H1 (cell line): Measurements from ENCODE around the gene KLHL29. TPM values are rescaled to one million over a fixed set of nuclear protein-coding genes. Genes with fewer than 3 reads are reported as not detected.

Source experiments
- CTCF ChIA-PET: fragments of 300-600 bp; sonication (Branson Sonifier 250); formaldehyde crosslinking; loops from one replicate; lab custom pipeline; 2021; ENCODE audit not compliant: partially characterized antibody; lab: Charles Lee
- POLR2A ChIA-PET: fragments of 300-600 bp; sonication (Branson Sonifier 250); formaldehyde crosslinking; loops from one replicate; lab custom pipeline; 2021; ENCODE audit warnings: inconsistent platforms; ENCODE audit not compliant: partially characterized antibody; lab: Charles Lee
- DNase-seq, 2 experiments: peaks; one replicate each; pipeline versions ENCODE4 v3.0.0 to v3.0.0-alpha.2; 2010 to 2022; ENCODE audit warnings: low spot score in 2 of 2, low read depth in 1 of 2, mixed read lengths in 1 of 2
- FAIRE-seq: peaks from 2 replicates; lab custom pipeline; 2011; peaks lifted over from hg19 to GRCh38; lab: Jason Lieb, UNC
- H2AFZ ChIP-seq: 2 replicates; pipeline ENCODE4 v1.8.1; 2012; ENCODE audit warnings: low read length, inconsistent platforms
- H2AK5ac ChIP-seq: 2 replicates; pipeline ENCODE4 v1.6.1; 2013; ENCODE audit warnings: low read depth, low read length
- H2BK120ac ChIP-seq: replicated peaks from 2 replicates; pipeline ENCODE3; 2013; ENCODE audit warnings: low read depth, low read length, inconsistent platforms
- H2BK12ac ChIP-seq: 2 replicates; pipeline ENCODE4 v1.6.1; 2013; ENCODE audit warnings: low read depth, low read length
- H2BK15ac ChIP-seq: 2 replicates; pipeline ENCODE4 v1.6.1; 2013; ENCODE audit warnings: low read length
- H2BK20ac ChIP-seq: 2 replicates; pipeline ENCODE4 v1.6.1; 2013; ENCODE audit warnings: low read length
- H2BK5ac ChIP-seq: 2 replicates; pipeline ENCODE4 v1.6.1; 2013; ENCODE audit warnings: low read depth, low read length
- H3K14ac ChIP-seq: 2 replicates; pipeline ENCODE4 v1.6.1; 2013; ENCODE audit warnings: inconsistent platforms; ENCODE audit not compliant: insufficient read length
- H3K18ac ChIP-seq: 2 replicates; pipeline ENCODE4 v1.6.1; 2013; ENCODE audit warnings: low read length; ENCODE audit errors: extremely low read depth
- H3K23ac ChIP-seq: 2 replicates; pipeline ENCODE4 v1.6.1; 2013; ENCODE audit warnings: inconsistent platforms; ENCODE audit not compliant: insufficient read length
- H3K23me2 ChIP-seq: 2 replicates; pipeline ENCODE4 v1.6.1; 2013; ENCODE audit warnings: low read depth, low read length
- H3K27ac ChIP-seq: 2 replicates; pipeline ENCODE4 v1.6.1; 2011; ENCODE audit warnings: low read depth, low read length, inconsistent platforms
- H3K27me3 ChIP-seq, 4 experiments: replicated peaks in 1 of 4; 1 replicate in 1 of 4; 2 replicates in 3 of 4; pipeline versions ENCODE4 v1.6.1 to v1.8.1; 2011 to 2013; ENCODE audit warnings: low read length in 3 of 4, mild to moderate bottlenecking in 3 of 4, inconsistent platforms in 2 of 4, mixed read lengths in 2 of 4, moderate library complexity in 1 of 4; ENCODE audit not compliant: control insufficient read depth in 3 of 4, insufficient read depth in 3 of 4; ENCODE audit errors: extremely low read depth in 1 of 4
- H3K36me3 ChIP-seq, 4 experiments: 2 replicates each; pipeline versions ENCODE4 v1.6.1 to v1.8.1; 2011 to 2013; ENCODE audit warnings: mild to moderate bottlenecking in 4 of 4, low read length in 3 of 4, moderate library complexity in 2 of 4, control low read depth in 1 of 4, inconsistent platforms in 1 of 4; ENCODE audit not compliant: insufficient read depth in 4 of 4, control insufficient read depth in 2 of 4
- H3K4ac ChIP-seq: replicated peaks from 2 replicates; pipeline ENCODE3; 2013; ENCODE audit warnings: low read length, low read depth, mixed read lengths, inconsistent platforms; ENCODE audit not compliant: insufficient read length
- H3K4me1 ChIP-seq, 4 experiments: replicated peaks in 1 of 4; 1 replicate in 1 of 4; 2 replicates in 3 of 4; pipeline versions ENCODE4 v1.6.1 to v1.8.1; 2011 to 2013; ENCODE audit warnings: low read length in 3 of 4, inconsistent platforms in 2 of 4, mixed read lengths in 1 of 4; ENCODE audit not compliant: insufficient read depth in 4 of 4, control insufficient read depth in 3 of 4
- H3K4me2 ChIP-seq, 2 experiments: 2 replicates each; pipeline versions ENCODE4 v1.6.1 to v1.8.1; 2011 to 2013; ENCODE audit warnings: low read depth in 2 of 2, low read length in 2 of 2, control low read depth in 1 of 2, inconsistent platforms in 1 of 2, mild to moderate bottlenecking in 1 of 2; ENCODE audit not compliant: insufficient read depth in 1 of 2
- H3K4me3 ChIP-seq, 4 experiments: fragments of 200-600, 300-600 bp in 1 of 4; sonication (generic), shearing (Covaris generic), sonication (Bioruptor Twin) in 1 of 4; 2 replicates each; pipeline versions ENCODE4 v1.5.1 to v1.8.1; 2011 to 2016; ENCODE audit warnings: low read length in 4 of 4, low read depth in 3 of 4, control low read depth in 2 of 4, inconsistent platforms in 2 of 4, mild to moderate bottlenecking in 2 of 4, mixed read lengths in 1 of 4, moderate library complexity in 1 of 4; ENCODE audit not compliant: insufficient read depth in 2 of 4; ENCODE audit errors: extremely low read depth in 1 of 4
- H3K56ac ChIP-seq: replicated peaks from 2 replicates; pipeline ENCODE3; 2013; ENCODE audit warnings: low read depth, mild to moderate bottlenecking, mixed read lengths, low read length, inconsistent platforms; ENCODE audit not compliant: insufficient read length
- H3K79me1 ChIP-seq: 2 replicates; pipeline ENCODE4 v1.6.1; 2013; ENCODE audit warnings: low read depth, low read length, control low read depth
- H3K79me2 ChIP-seq, 2 experiments: 2 replicates each; pipeline versions ENCODE4 v1.6.1 to v1.8.1; 2012 to 2013; ENCODE audit warnings: low read length in 2 of 2, mild to moderate bottlenecking in 2 of 2, inconsistent platforms in 1 of 2; ENCODE audit not compliant: insufficient read depth in 2 of 2, control insufficient read depth in 1 of 2
- H3K9ac ChIP-seq, 4 experiments: replicated peaks in 1 of 4; 1 replicate in 1 of 4; 2 replicates in 3 of 4; pipeline versions ENCODE4 v1.6.1 to v1.8.1; 2011 to 2013; ENCODE audit warnings: low read depth in 3 of 4, low read length in 3 of 4, control low read depth in 2 of 4, mild to moderate bottlenecking in 2 of 4, moderate library complexity in 2 of 4, inconsistent platforms in 1 of 4; ENCODE audit errors: extremely low read depth in 1 of 4
- H3K9me3 ChIP-seq, 2 experiments: 2 replicates each; pipeline versions ENCODE4 v1.6.1 to v1.8.1; 2012 to 2013; ENCODE audit warnings: mild to moderate bottlenecking in 2 of 2, moderate library complexity in 2 of 2, control low read depth in 1 of 2, inconsistent platforms in 1 of 2, low read depth in 1 of 2, low read length in 1 of 2, mixed read lengths in 1 of 2; ENCODE audit not compliant: insufficient read depth in 2 of 2
- H4K20me1 ChIP-seq, 2 experiments: replicated peaks in 1 of 2; 2 replicates each; pipeline versions ENCODE3 to v1.8.1; 2011 to 2013; ENCODE audit warnings: inconsistent platforms in 2 of 2, low read length in 2 of 2, mild to moderate bottlenecking in 1 of 2; ENCODE audit not compliant: insufficient read depth in 2 of 2, control insufficient read depth in 1 of 2
- H4K5ac ChIP-seq: 2 replicates; pipeline ENCODE4 v1.6.1; 2013; ENCODE audit warnings: low read length, low read depth, mixed read lengths, inconsistent platforms; ENCODE audit not compliant: insufficient read length
- H4K8ac ChIP-seq: 2 replicates; pipeline ENCODE4 v1.8.0; 2013; ENCODE audit warnings: mild to moderate bottlenecking, moderate library complexity, low read length, inconsistent platforms; ENCODE audit not compliant: insufficient read depth; ENCODE audit errors: extremely low read depth
- H4K91ac ChIP-seq: replicated peaks from 2 replicates; pipeline ENCODE3; 2013; ENCODE audit warnings: low read length, mixed read lengths, inconsistent platforms; ENCODE audit not compliant: insufficient read length
- CTCF ChIP-seq, 3 experiments: IDR thresholded peaks; 1 replicate in 2 of 3; 2 replicates in 1 of 3; pipeline versions ENCODE4 v1.5.1 to v1.6.1; 2011; ENCODE audit warnings: low read length in 3 of 3, mild to moderate bottlenecking in 3 of 3, inconsistent platforms in 2 of 3, low read depth in 1 of 3, moderate library complexity in 1 of 3; ENCODE audit not compliant: insufficient read depth in 1 of 3; ENCODE audit errors: control extremely low read depth in 1 of 3
- EP300 ChIP-seq, 2 experiments: IDR thresholded peaks; 1 replicate in 1 of 2; 2 replicates in 1 of 2; pipeline ENCODE4 v1.6.1; 2011 to 2012; ENCODE audit warnings: low read depth in 2 of 2, low read length in 2 of 2, mild to moderate bottlenecking in 2 of 2, borderline replicate concordance in 1 of 2, inconsistent platforms in 1 of 2, moderate library complexity in 1 of 2
- PHF8 ChIP-seq: fragments of 200-600 bp; sonication (generic); conservative IDR thresholded peaks from 2 replicates; pipeline ENCODE4 v1.7.1; 2012; ENCODE audit warnings: low read depth, mild to moderate bottlenecking, inconsistent platforms, low read length, moderate library complexity
- WGBS, 2 experiments: shearing (Covaris generic) in 1 of 2; methylation state at CpG; one replicate each; pipeline versions ENCODE4 v1.1.6 to v1.1.7; 2013 to 2015; ENCODE audit warnings: low lambda C conversion rate in 2 of 2, mixed read lengths in 2 of 2, inconsistent platforms in 1 of 2, low coverage in 1 of 2, missing lambda C conversion rate in 1 of 2; ENCODE audit not compliant: insufficient replicate concordance in 2 of 2, insufficient coverage in 1 of 2, insufficient read length in 1 of 2; ENCODE audit errors: extremely low coverage in 1 of 2, missing lambda C conversion rate in 1 of 2; 5-methylcytosine and 5-hydroxymethylcytosine counted together
- polyA plus RNA-seq, 7 experiments: library from polyadenylated mRNA; depleted of rRNA in 3 of 7; stranded (reverse) in 5 of 7; unstranded in 2 of 7; fragments of >200 nt in 5 of 7; fragments of 200-250 nt in 2 of 7; gene quantifications; 1 replicate in 5 of 7; 2 replicates in 1 of 7; 4 replicates in 1 of 7; pipeline versions ENCODE4 v1.2.1 to v1.2.3, GENCODE V29; 2011 to 2013; ENCODE audit warnings: missing spikeins in 2 of 7, mixed read lengths in 2 of 7
- total RNA-seq: library from RNA; stranded (reverse); fragmentation: NEBNext Ultra II Directional; extraction: Animal tissue kit (Norgen Biotek cat#: 25700); gene quantifications from 2 replicates; pipeline ENCODE4 v1.2.1, GENCODE V29; 2021

The KLHL29 gene
- total and polyA plus RNA-seq, 2 of the 8 experiments (the other 6 are each of a cell fraction or from before 2014, with no cell fraction given) = 1.1 to 4.7 TPM

GRCh38 chr2:23453432-23453831 is 68.5 kb downstream of the KLHL29 start:
- no peak overlapping the region for H3K27ac ChIP-seq
- H3K36me3 ChIP-seq = no peaks in the 10 kb centered on the region
- H3K23me2 ChIP-seq = no peaks in the 10 kb centered on the region
- H3K56ac ChIP-seq = no peak overlapping the region
- no peak overlapping the region for H3K18ac ChIP-seq
- no peak overlapping the region for H2AFZ ChIP-seq
- H2AK5ac ChIP-seq = no peak overlapping the region
- no peak overlapping the region for H3K23ac ChIP-seq
- H3K79me1 ChIP-seq = no peaks in the 10 kb centered on the region
- no peak overlapping the region for H2BK120ac ChIP-seq
- 75% methylated on average over 8 of the region's 8 CpGs; no CpG with 5 or more reads in 1 of the 2 experiments for WGBS, 2 experiments
- POLR2A ChIA-PET = no interaction called here
- no peak overlapping the region for H3K4ac ChIP-seq
- H4K91ac ChIP-seq = no peak overlapping the region
- CTCF ChIA-PET = interaction anchor here (1.1 to 7.0 kb wide), 3 partner anchors 7 to 140 kb away, joined by 4 to 42 read pairs (median 5); no protein-coding TSS in a partner anchor
- FAIRE-seq (no peak), DNase-seq (no peak)
- no peaks in the 10 kb centered on the region for H3K9me3 ChIP-seq
- H3K4me2 ChIP-seq = no peak overlapping the region
- no peak overlapping the region for H4K8ac ChIP-seq
- no peak overlapping the region for H3K4me3 ChIP-seq
- no peak overlapping the region for H2BK12ac ChIP-seq
- no peak overlapping the region for H2BK20ac ChIP-seq
- H2BK5ac ChIP-seq = no peak overlapping the region
- H3K79me2 ChIP-seq = no peaks in the 10 kb centered on the region
- peaks cover 0 to 5% (median 0%) of the 10 kb centered on the region in 4 experiments; a peak in 1 of 7 replicates for H3K4me1 ChIP-seq
- no peak overlapping the region for H4K5ac ChIP-seq
- H3K14ac ChIP-seq = no peak overlapping the region
- no peaks in the 10 kb centered on the region for H4K20me1 ChIP-seq
- no peaks in the 10 kb centered on the region; a peak in 1 of 7 replicates for H3K27me3 ChIP-seq
- H3K9ac ChIP-seq = no peak overlapping the region
- H2BK15ac ChIP-seq = no peak overlapping the region
- TF ChIP-seq EP300 (IDR thresholded peaks at IDR 0.05; ENCODE audit: borderline replicate concordance in 1 of 2, low read depth in 2 of 2, low read length in 2 of 2) (no peak), PHF8 (no peak), CTCF (IDR thresholded peaks at IDR 0.05; ENCODE audit: control extremely low read depth in 1 of 3, insufficient read depth in 1 of 3, low read depth in 1 of 3, low read length in 3 of 3) (no peak)
